CD8-positive, alpha-beta memory T cell (primary cell): Measurements from ENCODE around the gene TM9SF2. TPM values are rescaled to one million over a fixed set of nuclear protein-coding genes. Genes with fewer than 3 reads are reported as not detected.

Source experiments
- CTCF ChIA-PET: fragments of 350-600 bp; sonication (Branson Sonifier 250); formaldehyde crosslinking; loops from one replicate; lab custom pipeline; 2021; ENCODE audit warnings: antibody characterized with exemption; lab: Charles Lee
- POLR2A ChIA-PET: fragments of 350-600 bp; sonication (Branson Sonifier 250); formaldehyde crosslinking; loops from one replicate; lab custom pipeline; 2021; ENCODE audit warnings: antibody characterized with exemption; lab: Charles Lee
- DNase-seq, 5 donors: peaks; one replicate each; pipeline versions ENCODE4 v3.0.0 to v3.0.0-alpha.2; 2020 to 2022; ENCODE audit warnings: mixed read lengths in 1 of 5
- H3K27ac ChIP-seq: one replicate; pipeline ENCODE4 v1.7.0; 2013; ENCODE audit warnings: low read depth, mild to moderate bottlenecking, low read length, moderate library complexity
- H3K27me3 ChIP-seq: 2 replicates; pipeline ENCODE4 v1.7.0; 2013; ENCODE audit warnings: low read length, mild to moderate bottlenecking; ENCODE audit not compliant: insufficient read depth, poor library complexity, severe bottlenecking
- H3K36me3 ChIP-seq: 2 replicates; pipeline ENCODE4 v1.7.0; 2013; ENCODE audit warnings: mild to moderate bottlenecking, low read length, moderate library complexity; ENCODE audit not compliant: insufficient read depth
- H3K4me1 ChIP-seq: 2 replicates; pipeline ENCODE4 v1.7.0; 2013; ENCODE audit warnings: mild to moderate bottlenecking, low read length, moderate library complexity; ENCODE audit not compliant: insufficient read depth
- H3K4me3 ChIP-seq: 2 replicates; pipeline ENCODE4 v1.7.0; 2013; ENCODE audit warnings: mild to moderate bottlenecking, low read length
- H3K9me3 ChIP-seq: 2 replicates; pipeline ENCODE4 v1.7.0; 2013; ENCODE audit warnings: mild to moderate bottlenecking, low read length
- H3K27ac Mint-ChIP-seq, 8 donors: one replicate each; pipeline ENCODE4 v1.8.0; 2020 to 2021; ENCODE audit warnings: mixed read lengths in 8 of 8, mild to moderate bottlenecking in 6 of 8, inconsistent platforms in 3 of 8, moderate library complexity in 3 of 8
- H3K27me3 Mint-ChIP-seq, 2 donors: one replicate each; pipeline ENCODE4 v1.8.0; 2020 to 2021; ENCODE audit warnings: mixed read lengths in 2 of 2, mild to moderate bottlenecking in 1 of 2, moderate library complexity in 1 of 2
- H3K36me3 Mint-ChIP-seq, 3 donors: one replicate each; pipeline ENCODE4 v1.8.0; 2020 to 2021; ENCODE audit warnings: mixed read lengths in 3 of 3, inconsistent platforms in 1 of 3, mild to moderate bottlenecking in 1 of 3
- H3K4me1 Mint-ChIP-seq, 3 donors: one replicate each; pipeline ENCODE4 v1.8.0; 2020 to 2021; ENCODE audit warnings: mixed read lengths in 3 of 3, inconsistent platforms in 1 of 3, mild to moderate bottlenecking in 1 of 3
- H3K4me3 Mint-ChIP-seq, 7 donors: one replicate each; pipeline ENCODE4 v1.8.0; 2020 to 2021; ENCODE audit warnings: mixed read lengths in 7 of 7, mild to moderate bottlenecking in 6 of 7, moderate library complexity in 4 of 7, inconsistent platforms in 2 of 7
- H3K9me3 Mint-ChIP-seq, 5 donors: one replicate each; pipeline ENCODE4 v1.8.0; 2020 to 2022; ENCODE audit warnings: mixed read lengths in 5 of 5, mild to moderate bottlenecking in 3 of 5, moderate library complexity in 2 of 5, inconsistent platforms in 1 of 5
- polyA plus RNA-seq: library from polyadenylated mRNA; unstranded; fragments of 300-500 nt; fragmentation: Illumina TruSeq; gene quantifications from one replicate; pipeline ENCODE4 v1.2.3, GENCODE V29; 2021
- total RNA-seq, 2 experiments: library from RNA; stranded (reverse); gene quantifications; one replicate each; pipeline ENCODE4 v1.2.3, GENCODE V29; 2021

The TM9SF2 gene
- total and polyA plus RNA-seq, 3 experiments from 2014 or later = 81.3 to 96.0 (median 88.0) TPM

DNA sequence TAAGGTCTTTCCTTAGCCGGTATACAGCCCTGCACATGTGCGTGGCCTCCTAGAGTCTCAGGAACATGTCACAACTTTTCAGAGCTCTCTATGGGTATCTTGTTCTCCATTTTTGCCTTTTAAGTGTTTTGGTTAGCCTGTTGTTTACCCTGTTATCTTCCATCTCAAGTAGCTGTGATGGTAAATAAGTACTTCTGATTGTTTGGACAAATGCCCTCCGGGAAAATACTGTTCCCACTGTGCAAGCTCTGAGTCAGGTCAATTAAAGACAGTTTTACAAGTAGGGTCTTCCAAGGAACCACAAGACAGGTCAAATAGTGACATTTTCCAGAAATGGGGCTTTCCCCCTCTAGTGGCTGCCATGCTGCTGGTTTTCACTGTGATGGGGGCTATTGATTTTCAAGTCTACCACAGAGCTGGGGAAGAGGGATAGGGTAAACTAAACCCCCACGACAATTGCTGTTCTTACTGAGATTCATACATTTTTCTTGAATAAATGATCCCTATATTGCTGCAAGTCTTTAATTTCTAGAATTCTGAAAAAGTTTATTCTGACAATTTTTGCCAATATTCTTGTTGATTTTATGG, 109.5 kb downstream of the TM9SF2 start:
- Histone ChIP-seq H3K27me3 (no peaks in the 10 kb centered on the region), H3K4me3 (no peak overlapping the region), H3K36me3 (no peaks in the 10 kb centered on the region), H3K9me3 (no peaks in the 10 kb centered on the region), H3K27ac (no peak overlapping the region), H3K4me1 (peaks cover 10% of the 10 kb centered on the region)
- H3K27ac Mint-ChIP-seq = peak overlapping the region in 3 of 8 donors; percentile 26 to 64 (median 64)
- H3K4me1 Mint-ChIP-seq = peaks cover 37 to 59% (median 50%) of the 10 kb centered on the region in 3 donors
- ChIA-PET CTCF (interaction anchor here (0.9 to 1.6 kb wide), 5 partner anchors 28 to 174 kb away, joined by 3 to 12 read pairs (median 3); no protein-coding TSS in a partner anchor), POLR2A (no interaction called here)
- H3K9me3 Mint-ChIP-seq = no peaks in the 10 kb centered on the region
- DNase-seq = no peak
- no peaks in the 10 kb centered on the region for H3K27me3 Mint-ChIP-seq
- H3K36me3 Mint-ChIP-seq = peaks cover 0 to 4% (median 3%) of the 10 kb centered on the region in 3 donors
- H3K4me3 Mint-ChIP-seq = peak overlapping the region in 1 of 7 donors; percentile 14

Other genes with a start within 250 kb of the TM9SF2 start
- 10 to 100 TPM; 15.2 to 16.2 TPM for gene GPR18, start 243.1 kb upstream of the TM9SF2 start, total RNA-seq
- 32.4 TPM for gene GPR18, start 243.1 kb upstream of the TM9SF2 start, polyA plus RNA-seq
- gene GPR183, start 194.1 kb upstream of the TM9SF2 start, total RNA-seq = 10 to 100 TPM; 61.5 to 62.8 TPM
- 232 TPM for gene GPR183, start 194.1 kb upstream of the TM9SF2 start, polyA plus RNA-seq
- gene CLYBL, start 105.2 kb downstream of the TM9SF2 start, total RNA-seq = 1 to 10 TPM; 3.8 to 5.6 TPM
- 16.3 TPM for gene CLYBL, start 105.2 kb downstream of the TM9SF2 start, polyA plus RNA-seq